ENCODE measurements around the gene LCA5. TPM values are rescaled to one million over a fixed set of nuclear protein-coding genes. Genes with fewer than 3 reads are reported as not detected.
A peak's percentile ranks its signal among the peaks of the same experiment; 100 is the strongest.
"Not testable (repeated sequence)": the region's sequence is repeated elsewhere in the genome, so short reads cannot be mapped to it uniquely, and the experiment has no call there.

LCA5 gene
- total and polyA plus RNA-seq, 7 donors: 0.48 to 2.7 (median 1.1) TPM

GRCh38 chr6:79543886-79544285, 6.7 kb upstream of the LCA5 start:
- Histone ChIP-seq H3K4me3 (peak overlapping the region; percentile 47), H3K4me1 (peaks cover 32% of the 10 kb centered on the region), H3K27me3 (ENCODE audit: insufficient read depth in 3 of 3, low read length in 2 of 3) (no peaks in the 10 kb centered on the region), H3K36me3 (ENCODE audit: insufficient read depth in 1 of 2, low read depth in 1 of 2) (peaks cover 0 to 8% of the 10 kb centered on the region in 2 donors), H3K9me3 (no peaks in the 10 kb centered on the region), H3K27ac (peak overlapping the region; percentile 82)
- DNase-seq (no peak), ATAC-seq (no peak)
- no peak for TF ChIP-seq CTCF (IDR thresholded peaks at IDR 0.05)
- WGBS, 3 donors: 90 to 96% (median 90%) methylated on average over 1 of the region's 1 CpG
- intact Hi-C loops (cut with DNase I): loop anchor here (5.0 to 10.0 kb wide), 2 partner anchors 467 to 469 kb away; partner anchors contain the start of gene PHIP (in 2 of the 2)

- Histone ChIP-seq H3K27ac (peak overlapping the region; percentile 82), H3K4me3 (no peak overlapping the region), H3K9me3 (no peaks in the 10 kb centered on the region), H3K4me1 (peaks cover 32% of the 10 kb centered on the region), H3K36me3 (ENCODE audit: insufficient read depth in 1 of 2, low read depth in 1 of 2) (peaks cover 0 to 8% of the 10 kb centered on the region in 2 donors), H3K27me3 (ENCODE audit: insufficient read depth in 3 of 3, low read length in 2 of 3) (no peaks in the 10 kb centered on the region)
- intact Hi-C loops (cut with DNase I): loop anchor here (5.0 to 10.0 kb wide), 2 partner anchors 466 to 469 kb away; partner anchors contain the start of gene PHIP (in 2 of the 2)
- WGBS, 3 donors: 91 to 97% (median 94%) methylated on average over 1 of the region's 1 CpG
- no peak for TF ChIP-seq CTCF (IDR thresholded peaks at IDR 0.05)
- DNase-seq (no peak), ATAC-seq (no peak)
Observed at GRCh38 chr6:79543411-79543810, 6.2 kb upstream of the LCA5 start.

- 11 to 21% (median 17%) methylated on average over 14 of the region's 14 CpGs for WGBS, 3 donors
- ATAC-seq (peak in 1 of 4 donors; percentile 28), DNase-seq (no peak)
- no peak for TF ChIP-seq CTCF (IDR thresholded peaks at IDR 0.05)
- Histone ChIP-seq H3K9me3 (no peaks in the 10 kb centered on the region), H3K27ac (peak overlapping the region; percentile 91), H3K36me3 (ENCODE audit: insufficient read depth in 1 of 2, low read depth in 1 of 2) (peaks cover 0 to 8% of the 10 kb centered on the region in 2 donors), H3K4me3 (peak overlapping the region; percentile 79), H3K27me3 (ENCODE audit: insufficient read depth in 3 of 3, low read length in 2 of 3) (no peaks in the 10 kb centered on the region), H3K4me1 (peaks cover 6% of the 10 kb centered on the region)
- intact Hi-C loops (cut with DNase I): loop anchor here (5.0 to 10.0 kb wide), 2 partner anchors 301 to 304 kb away; partner anchors contain the start of gene HMGN3 (in 1 of the 2)
Observed at GRCh38 chr6:79538106-79538971, 1.1 kb upstream of the LCA5 start.

GRCh38 chr6:79536585-79536953, 661 bp downstream of the LCA5 start:
- ATAC-seq: peak in 1 of 4 donors; percentile 8
- 0 to 1% (median 1%) methylated on average over 9 of the region's 9 CpGs for WGBS, 3 donors

GRCh38 chr6:79529567-79529966, 7.7 kb downstream of the LCA5 start:
- intact Hi-C loops (cut with DNase I); DNase-seq; H3K27ac ChIP-seq; H3K36me3 ChIP-seq (ENCODE audit: insufficient read depth in 1 of 2, low read depth in 1 of 2); H3K9me3 ChIP-seq; H3K27me3 ChIP-seq (ENCODE audit: insufficient read depth in 3 of 3, low read length in 2 of 3); ATAC-seq; H3K4me3 ChIP-seq; H3K4me1 ChIP-seq: not testable (repeated sequence)
- 92 to 95% (median 93%) methylated on average over 4 of the region's 4 CpGs for WGBS, 3 donors

More at GRCh38 chr6:79536585-79536953, 661 bp downstream of the LCA5 start:
- peaks cover 0 to 3% of the 10 kb centered on the region in 2 donors for H3K36me3 ChIP-seq (ENCODE audit: insufficient read depth in 1 of 2, low read depth in 1 of 2)
- intact Hi-C loops (cut with DNase I): loop anchor here (5.0 to 10.0 kb wide), 2 partner anchors 299 to 302 kb away; partner anchors contain the start of gene HMGN3 (in 1 of the 2)
- peak overlapping the region; percentile 79 for H3K4me3 ChIP-seq
- H3K27ac ChIP-seq: peak overlapping the region; percentile 91
- H3K27me3 ChIP-seq (ENCODE audit: insufficient read depth in 3 of 3, low read length in 2 of 3): no peaks in the 10 kb centered on the region
- peaks cover 6% of the 10 kb centered on the region for H3K4me1 ChIP-seq
- no peak for TF ChIP-seq CTCF (IDR thresholded peaks at IDR 0.05)
- peak; percentile 45 to 58 for DNase-seq
- no peaks in the 10 kb centered on the region for H3K9me3 ChIP-seq

Data from psoas muscle (tissue), 8 donors.